GM18526 (cell line): ENCODE data around the gene APBB1IP.
A peak's percentile ranks its signal among the peaks of the same experiment; 100 is the strongest.

ENCODE experiments used
- POLR2A ChIP-seq: IDR thresholded peaks from 3 replicates; pipeline ENCODE4 v1.6.1; 2011; ENCODE audit not compliant: insufficient read length; ENCODE audit errors: extremely low read depth

Gene APBB1IP, protein sequence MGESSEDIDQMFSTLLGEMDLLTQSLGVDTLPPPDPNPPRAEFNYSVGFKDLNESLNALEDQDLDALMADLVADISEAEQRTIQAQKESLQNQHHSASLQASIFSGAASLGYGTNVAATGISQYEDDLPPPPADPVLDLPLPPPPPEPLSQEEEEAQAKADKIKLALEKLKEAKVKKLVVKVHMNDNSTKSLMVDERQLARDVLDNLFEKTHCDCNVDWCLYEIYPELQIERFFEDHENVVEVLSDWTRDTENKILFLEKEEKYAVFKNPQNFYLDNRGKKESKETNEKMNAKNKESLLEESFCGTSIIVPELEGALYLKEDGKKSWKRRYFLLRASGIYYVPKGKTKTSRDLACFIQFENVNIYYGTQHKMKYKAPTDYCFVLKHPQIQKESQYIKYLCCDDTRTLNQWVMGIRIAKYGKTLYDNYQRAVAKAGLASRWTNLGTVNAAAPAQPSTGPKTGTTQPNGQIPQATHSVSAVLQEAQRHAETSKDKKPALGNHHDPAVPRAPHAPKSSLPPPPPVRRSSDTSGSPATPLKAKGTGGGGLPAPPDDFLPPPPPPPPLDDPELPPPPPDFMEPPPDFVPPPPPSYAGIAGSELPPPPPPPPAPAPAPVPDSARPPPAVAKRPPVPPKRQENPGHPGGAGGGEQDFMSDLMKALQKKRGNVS

DNA sequence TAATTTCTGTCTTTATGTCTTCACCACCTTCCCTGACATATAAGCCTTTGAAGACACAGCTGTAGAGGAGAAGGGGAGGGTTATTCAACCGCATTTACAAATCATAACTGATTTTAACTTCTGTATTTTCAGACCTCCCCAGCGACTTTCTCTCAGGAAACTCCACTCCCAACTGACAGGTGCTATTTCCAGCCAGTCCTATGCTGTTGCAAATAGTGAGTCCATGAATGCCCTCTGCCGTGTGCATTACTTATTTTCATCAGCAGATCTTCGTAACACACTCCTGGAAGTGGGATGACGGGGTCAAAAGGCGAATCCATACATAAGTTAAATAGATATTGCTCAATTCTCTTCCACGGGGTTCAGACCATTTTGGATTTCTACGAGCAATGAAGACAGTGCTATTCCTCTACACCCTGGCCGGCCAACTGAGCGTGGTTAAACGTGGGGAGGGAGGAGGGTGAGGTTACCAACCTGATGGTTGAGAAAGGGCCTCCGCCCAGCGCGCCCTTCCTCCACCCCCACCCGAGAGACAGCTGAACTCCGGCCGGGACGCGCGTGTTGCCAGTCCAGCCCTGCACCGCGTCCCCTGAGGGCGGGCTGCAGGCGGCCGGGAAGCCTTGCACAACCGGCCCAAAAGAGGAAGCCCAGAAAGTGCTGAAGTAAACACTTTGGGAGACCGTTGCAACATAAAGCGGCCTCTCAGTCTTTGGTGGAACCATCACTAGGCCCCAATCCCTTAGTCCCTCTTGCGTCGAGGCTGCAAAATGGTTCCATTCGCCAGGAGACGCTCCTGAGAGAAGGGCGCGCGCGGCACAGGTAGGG is at the start of gene APBB1IP:
Gene APBB1IP (plus strand): TSS at position 705 of the 825 bp plus-strand sequence. CDS start 53,986 bp downstream, outside the sequence.
- TF ChIP-seq POLR2A, result peak; percentile 66

DNA sequence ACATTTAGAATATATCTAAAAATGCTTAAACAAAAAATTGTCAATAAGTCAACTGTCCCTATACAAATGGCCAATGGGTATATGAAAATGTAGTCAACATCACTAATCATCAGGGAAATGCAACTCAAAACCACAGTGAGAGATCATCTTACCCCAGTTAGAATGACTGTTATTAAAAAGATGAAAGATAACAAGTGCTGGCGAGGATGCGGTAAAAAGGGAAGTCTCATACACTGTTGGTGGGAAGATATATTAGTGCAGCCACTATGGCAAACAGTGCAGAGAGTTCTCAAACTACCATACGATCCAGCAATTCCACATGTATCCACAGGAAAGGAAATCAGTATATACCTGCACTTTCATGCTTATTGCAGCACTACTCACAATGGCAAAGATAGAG is 48.6 kb upstream of the APBB1IP start:
- no peak for TF ChIP-seq POLR2A

DNA sequence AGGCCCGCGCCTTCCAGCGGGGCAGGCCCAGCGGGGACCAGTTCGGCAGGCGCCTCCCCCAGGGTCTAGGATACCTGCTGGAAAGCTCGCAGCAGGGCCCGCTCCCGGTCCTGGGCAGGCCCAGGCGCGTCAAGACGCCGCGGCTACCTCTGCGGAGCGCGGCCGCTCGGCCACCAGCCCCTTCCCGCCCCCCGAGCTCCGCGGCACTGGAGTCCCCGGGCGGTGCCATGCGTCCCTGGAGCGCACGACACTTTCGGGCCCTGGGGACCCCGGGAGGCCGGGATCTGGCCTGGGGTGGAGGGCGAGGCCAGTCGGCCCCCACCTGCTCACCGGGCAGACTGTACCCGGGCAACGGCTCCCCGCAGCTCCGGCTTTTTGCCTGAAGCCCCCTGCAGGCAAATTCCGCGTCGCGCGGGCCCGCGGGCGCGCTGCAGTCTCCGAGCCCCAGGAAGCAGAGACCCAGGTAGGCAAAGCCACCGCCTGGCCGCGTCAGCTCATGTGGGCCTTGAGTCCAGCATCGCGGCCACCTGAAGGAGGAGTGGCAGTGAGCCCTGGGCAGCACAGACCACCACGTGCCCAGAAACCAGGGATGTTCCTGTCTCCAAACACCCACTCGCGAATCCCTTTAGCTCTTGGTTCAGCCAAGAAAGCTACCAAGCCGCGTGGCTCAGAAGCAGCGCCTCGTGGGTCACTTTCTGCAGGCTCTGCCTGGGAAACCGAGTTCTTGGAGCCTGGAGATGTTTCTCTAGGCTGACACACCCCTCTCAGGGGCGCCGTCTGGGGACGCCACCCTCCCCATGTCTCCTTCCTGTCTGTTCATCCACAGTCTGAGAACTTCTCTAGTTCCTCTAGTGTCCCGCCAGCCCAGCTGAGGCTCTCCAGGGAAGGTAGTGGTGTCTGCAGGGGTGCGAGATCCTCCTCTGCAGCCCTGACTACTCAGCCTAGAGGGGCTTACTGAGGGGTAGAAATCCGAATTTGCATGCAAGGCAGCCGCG is 46.1 kb upstream of the APBB1IP start:
- no peak for TF ChIP-seq POLR2A

DNA sequence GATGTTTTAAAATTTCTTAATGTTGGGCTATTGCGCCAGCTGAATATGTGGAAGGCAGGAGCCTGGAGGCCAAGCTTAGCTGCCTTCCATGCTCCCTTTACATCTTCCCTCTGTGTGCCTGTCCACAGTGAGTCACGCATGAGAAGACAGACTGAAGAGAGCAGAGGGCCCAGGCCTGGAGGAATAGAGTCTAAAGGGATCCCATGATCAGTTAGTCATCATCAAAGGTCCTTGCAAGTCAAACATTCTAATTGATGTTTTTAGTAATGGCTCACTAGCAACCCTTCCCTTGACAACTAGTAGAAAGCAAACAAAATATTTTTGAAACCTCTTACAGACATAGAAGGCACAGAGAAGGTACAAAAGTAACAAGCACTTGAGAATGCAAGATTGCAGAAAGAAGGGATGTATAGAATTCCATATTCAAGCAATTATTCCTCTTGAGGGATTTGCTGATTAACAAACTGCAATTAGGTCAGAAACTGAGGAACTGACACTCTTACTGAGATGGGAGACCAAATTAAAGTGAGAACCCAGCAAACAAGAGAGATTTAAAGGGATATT is 30.7 kb upstream of the APBB1IP start:
- no peak for TF ChIP-seq POLR2A

DNA sequence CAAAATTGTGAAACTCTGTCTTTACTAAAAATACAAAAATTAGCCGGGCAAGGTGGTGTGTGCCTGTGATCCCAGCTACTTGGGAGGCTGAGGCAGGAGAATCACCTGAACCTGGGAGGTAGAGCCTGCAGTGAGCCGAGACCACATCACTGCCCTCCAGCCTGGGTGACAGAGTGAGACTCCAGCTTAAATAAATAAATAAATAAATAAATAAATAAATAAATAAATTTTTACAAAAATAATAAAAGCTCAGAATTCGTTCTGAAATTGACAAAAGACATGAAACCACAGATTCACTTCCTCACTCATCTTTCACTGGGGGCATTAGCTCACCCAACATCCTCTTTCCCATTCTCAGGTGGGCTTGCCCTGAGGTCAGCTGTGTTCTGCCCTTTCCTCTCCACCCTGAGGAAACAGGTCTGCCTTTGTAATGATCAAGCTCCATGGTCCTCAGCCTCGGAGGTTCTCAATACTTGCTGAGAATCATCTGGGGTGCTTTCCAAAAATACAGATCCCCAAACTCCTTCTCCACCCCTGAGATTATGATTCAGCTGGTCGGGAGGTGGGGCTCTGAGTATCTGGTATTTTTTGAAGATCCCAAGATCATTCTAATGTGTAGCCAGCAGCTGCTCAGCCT is 29.2 kb upstream of the APBB1IP start:
- no peak for TF ChIP-seq POLR2A

DNA sequence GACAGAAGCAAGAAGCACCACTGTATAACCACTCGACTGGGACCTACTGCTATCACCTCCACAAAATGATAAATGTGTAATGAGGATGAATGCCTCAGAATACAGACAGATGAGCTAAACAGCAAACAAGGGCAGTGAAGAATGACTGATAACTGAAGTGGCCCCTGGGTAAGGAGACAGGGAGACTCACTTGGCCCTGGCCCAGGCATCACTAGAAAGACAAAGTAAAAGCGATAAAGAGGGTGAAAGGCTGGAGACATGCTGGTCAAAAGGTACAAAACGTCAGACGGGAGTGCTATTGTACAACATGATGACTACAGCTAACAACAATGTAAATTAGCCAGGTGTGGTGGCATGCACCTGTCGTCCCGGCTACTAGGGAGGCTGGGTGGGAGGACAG is 27.8 kb upstream of the APBB1IP start:
- no peak for TF ChIP-seq POLR2A

DNA sequence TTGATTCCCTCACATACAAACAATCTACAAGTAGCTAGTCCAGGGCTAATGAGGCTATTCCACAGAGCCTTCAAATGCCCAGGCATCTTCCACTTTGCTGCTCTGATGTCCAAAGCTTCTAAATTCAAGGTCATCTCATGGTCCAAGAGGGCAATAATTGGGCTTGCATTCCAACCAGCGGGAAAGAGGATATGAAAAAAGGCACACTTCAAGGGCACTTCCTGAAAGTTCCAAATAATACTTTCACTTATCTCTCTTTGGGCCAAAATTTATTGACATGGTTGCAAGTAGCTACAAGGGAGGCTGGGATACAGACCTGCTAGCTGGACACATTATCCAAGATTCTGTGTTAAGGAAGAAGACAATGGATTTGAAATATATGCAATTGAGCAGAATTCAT is 25.2 kb upstream of the APBB1IP start:
- no peak for TF ChIP-seq POLR2A

DNA sequence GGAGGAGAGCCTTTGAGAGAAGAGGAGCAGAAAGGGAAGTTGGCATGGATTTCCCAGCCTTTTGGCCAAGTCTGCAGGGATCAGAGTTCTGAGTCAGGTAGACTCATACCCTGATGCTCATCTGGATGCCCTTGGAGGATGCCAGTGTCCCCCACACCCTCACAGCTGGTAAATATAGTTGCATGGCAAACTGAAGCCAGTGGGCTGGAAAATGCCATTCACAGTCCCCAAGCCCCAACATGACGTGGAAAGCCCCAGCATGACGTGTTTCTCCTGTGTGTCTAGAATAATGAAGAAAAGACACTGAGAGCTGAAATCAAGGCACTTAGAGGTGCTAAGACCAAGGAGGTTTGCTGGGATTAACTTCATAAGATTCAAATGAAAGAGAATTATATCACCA is 24.8 kb upstream of the APBB1IP start:
- TF ChIP-seq POLR2A, result no peak

DNA sequence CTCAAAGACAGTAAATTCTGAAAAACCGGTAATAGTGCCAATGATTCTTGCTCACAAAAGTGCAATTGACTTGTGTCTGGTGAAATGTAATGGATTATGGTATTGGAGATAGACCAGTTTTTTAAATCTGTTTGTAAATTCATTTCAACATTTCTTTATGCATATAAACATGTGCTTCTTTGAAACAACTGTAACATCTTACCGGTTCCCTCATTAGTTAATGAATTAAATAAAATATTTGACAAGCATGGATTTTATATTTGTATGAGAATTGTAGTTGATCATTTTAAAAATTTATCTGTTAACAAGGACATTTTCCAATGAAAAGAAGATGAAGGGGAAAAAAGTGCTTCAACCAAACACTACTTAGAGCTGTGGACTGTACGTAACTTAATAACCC is 21.0 kb upstream of the APBB1IP start:
- TF ChIP-seq POLR2A, result no peak

DNA sequence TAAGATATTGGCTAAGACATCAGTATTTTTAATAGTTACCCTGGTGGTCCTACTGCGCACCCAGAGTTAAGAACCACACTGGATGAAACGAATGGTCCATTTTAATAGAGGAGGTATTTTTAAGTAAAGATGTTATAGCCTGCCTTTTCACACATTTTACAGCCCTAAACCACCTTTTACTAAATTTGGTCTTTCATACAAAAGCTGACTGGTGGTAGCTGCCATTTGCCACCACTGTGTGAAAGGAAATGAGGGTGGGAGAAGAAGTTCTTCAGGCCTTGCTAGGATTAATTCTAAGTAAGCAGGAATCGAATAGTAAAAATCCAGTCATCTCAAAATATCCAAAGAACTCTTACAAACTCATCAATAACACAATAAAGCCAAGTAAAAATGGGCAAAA is 15.2 kb upstream of the APBB1IP start:
- TF ChIP-seq POLR2A, result no peak

DNA sequence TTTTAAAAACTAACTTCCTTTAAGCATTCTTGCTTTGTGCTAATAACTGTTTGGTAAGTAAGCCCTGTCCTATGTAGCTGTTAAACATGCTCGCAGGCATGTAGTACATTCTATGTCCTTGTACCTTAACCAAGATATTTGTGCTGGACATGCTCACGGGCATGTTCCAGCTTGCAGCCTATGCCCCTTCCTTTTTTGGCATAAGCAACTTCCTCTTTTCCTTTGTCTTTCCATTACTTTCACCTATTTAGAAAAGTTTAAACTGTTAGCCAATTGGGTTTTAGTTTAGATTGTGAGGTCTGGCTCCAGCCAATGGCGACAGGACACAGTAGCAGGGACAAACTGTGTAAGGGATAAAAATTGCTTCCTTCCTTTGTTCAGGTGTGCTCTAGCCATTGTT is 14.4 kb upstream of the APBB1IP start:
- no peak for TF ChIP-seq POLR2A

DNA sequence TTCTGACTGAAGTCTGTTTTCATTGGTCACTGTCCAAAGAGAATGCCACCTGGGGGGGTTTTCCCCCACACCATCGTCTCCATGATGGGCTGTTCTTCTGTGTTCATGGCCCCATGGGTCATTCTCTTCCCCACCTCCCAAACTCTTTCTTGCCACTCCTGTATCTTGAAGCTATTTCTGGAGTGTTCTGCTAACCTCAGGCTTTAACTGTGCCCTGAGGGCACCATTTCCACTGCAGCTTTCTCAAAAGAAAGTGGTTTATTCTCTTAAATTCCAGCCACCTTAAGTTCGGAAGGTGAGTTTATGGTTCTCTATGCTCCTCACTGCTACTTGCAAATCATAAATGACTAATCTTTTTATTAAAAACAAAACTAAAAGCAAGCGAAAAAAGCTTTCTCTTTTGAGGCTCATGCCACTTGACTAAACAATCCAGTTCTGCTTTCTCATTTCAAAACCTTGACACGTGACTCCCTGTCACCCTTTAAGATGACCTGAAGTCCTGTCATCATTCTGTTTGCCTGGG is 7.4 kb upstream of the APBB1IP start:
- peak; percentile 14 for TF ChIP-seq POLR2A

DNA sequence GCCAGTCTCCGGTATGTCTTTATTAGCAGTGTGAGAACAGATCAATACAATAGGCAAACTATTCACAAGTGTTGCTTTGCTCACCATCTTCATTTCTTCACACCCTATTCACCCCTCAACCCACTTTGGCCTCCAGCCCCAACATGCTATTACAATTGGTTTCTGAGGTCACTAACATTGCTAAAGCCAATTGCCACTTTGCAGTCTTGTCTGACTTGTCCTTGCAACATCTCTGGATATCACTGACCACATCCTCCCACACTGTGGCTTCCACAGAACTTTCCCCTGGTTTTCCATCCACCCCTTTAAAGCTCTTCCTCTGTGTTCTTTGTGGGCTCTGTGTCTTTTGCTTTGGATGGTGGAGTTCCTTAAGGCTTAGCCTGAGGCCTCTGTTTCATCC is 5.2 kb upstream of the APBB1IP start:
- no peak for TF ChIP-seq POLR2A

DNA sequence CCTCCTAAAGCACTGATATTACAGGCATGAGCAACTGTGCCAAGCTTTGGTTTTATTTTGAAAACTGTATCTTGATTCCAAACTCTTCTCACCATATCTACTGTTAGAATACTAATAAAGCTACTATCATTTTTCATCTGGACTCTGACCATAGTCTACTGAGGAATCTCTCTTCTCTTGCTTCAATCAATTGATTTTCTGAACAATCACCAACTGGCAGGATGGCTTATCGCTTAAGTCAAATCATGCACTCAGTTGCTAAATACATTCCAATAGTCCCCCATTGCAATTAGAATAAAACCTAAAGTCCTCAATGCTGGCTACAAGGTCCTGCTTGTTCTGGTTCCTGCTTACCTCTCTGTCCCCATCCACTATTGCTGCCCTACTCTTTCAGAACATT is 2.3 kb upstream of the APBB1IP start:
- TF ChIP-seq POLR2A, result no peak
